ENCODE measurements around the gene NCAM2. TPM values are rescaled to one million over a fixed set of nuclear protein-coding genes. Genes with fewer than 3 reads are reported as not detected.

NCAM2 gene
- total RNA-seq, 2 experiments from 2014 or later, result not detected

- Mint-ChIP-seq H3K4me1 (ENCODE audit: low read depth) (no peaks in the 10 kb centered on the region), H3K27me3 (ENCODE audit: low read depth) (no peaks in the 10 kb centered on the region)
- ATAC-seq, result no peak
Observed at GRCh38 chr21:21332492-21332891, 334.3 kb downstream of the NCAM2 start.

GRCh38 chr21:21341041-21341440 lies 342.8 kb downstream of the NCAM2 start:
- no peak for ATAC-seq
- ChIA-PET CTCF (no interaction called here), POLR2A (no interaction called here)
- H3K27me3 Mint-ChIP-seq (ENCODE audit: low read depth), result no peaks in the 10 kb centered on the region
- DNase-seq, result no peak
- no peak overlapping the region for H3K27ac Mint-ChIP-seq
- peaks cover 9% of the 10 kb centered on the region for H3K9me3 Mint-ChIP-seq (ENCODE audit: insufficient read depth)
- H3K4me3 Mint-ChIP-seq, result no peak overlapping the region
- no peaks in the 10 kb centered on the region for H3K36me3 Mint-ChIP-seq (ENCODE audit: low read depth)
- H3K4me1 Mint-ChIP-seq (ENCODE audit: low read depth), result no peaks in the 10 kb centered on the region

More at GRCh38 chr21:21332492-21332891, 334.3 kb downstream of the NCAM2 start:
- ChIA-PET POLR2A (no interaction called here), CTCF (no interaction called here)
- no peaks in the 10 kb centered on the region for H3K9me3 Mint-ChIP-seq (ENCODE audit: insufficient read depth)
- no peaks in the 10 kb centered on the region for H3K36me3 Mint-ChIP-seq (ENCODE audit: low read depth)
- H3K27ac Mint-ChIP-seq, result no peak overlapping the region
- no peak for DNase-seq
- no peak overlapping the region for H3K4me3 Mint-ChIP-seq

GRCh38 chr21:21345296-21345695 lies 347.1 kb downstream of the NCAM2 start:
- CTCF ChIA-PET, result no interaction called here
- H3K4me3 Mint-ChIP-seq, result no peak overlapping the region
- H3K4me1 Mint-ChIP-seq (ENCODE audit: low read depth), result no peaks in the 10 kb centered on the region

GRCh38 chr21:21345872-21346271 lies 347.7 kb downstream of the NCAM2 start:
- Mint-ChIP-seq H3K9me3 (ENCODE audit: insufficient read depth) (peaks cover 14% of the 10 kb centered on the region), H3K4me1 (ENCODE audit: low read depth) (no peaks in the 10 kb centered on the region), H3K36me3 (ENCODE audit: low read depth) (no peaks in the 10 kb centered on the region), H3K27me3 (ENCODE audit: low read depth) (no peaks in the 10 kb centered on the region), H3K27ac (no peak overlapping the region), H3K4me3 (no peak overlapping the region)
- CTCF ChIA-PET, result no interaction called here
- POLR2A ChIA-PET, result no interaction called here
- ATAC-seq (no peak), DNase-seq (no peak)

More at GRCh38 chr21:21345296-21345695, 347.1 kb downstream of the NCAM2 start:
- H3K27ac Mint-ChIP-seq, result no peak overlapping the region
- no peaks in the 10 kb centered on the region for H3K36me3 Mint-ChIP-seq (ENCODE audit: low read depth)
- POLR2A ChIA-PET, result no interaction called here
- peaks cover 14% of the 10 kb centered on the region for H3K9me3 Mint-ChIP-seq (ENCODE audit: insufficient read depth)
- H3K27me3 Mint-ChIP-seq (ENCODE audit: low read depth), result no peaks in the 10 kb centered on the region
- ATAC-seq (no peak), DNase-seq (no peak)

- DNase-seq, result no peak
- H3K36me3 Mint-ChIP-seq (ENCODE audit: low read depth), result no peaks in the 10 kb centered on the region
- no peaks in the 10 kb centered on the region for H3K4me1 Mint-ChIP-seq (ENCODE audit: low read depth)
- no peak overlapping the region for H3K4me3 Mint-ChIP-seq
- ATAC-seq, result no peak
- no peak overlapping the region for H3K27ac Mint-ChIP-seq
- CTCF ChIA-PET, result no interaction called here
- no peaks in the 10 kb centered on the region for H3K9me3 Mint-ChIP-seq (ENCODE audit: insufficient read depth)
- H3K27me3 Mint-ChIP-seq (ENCODE audit: low read depth), result no peaks in the 10 kb centered on the region
- POLR2A ChIA-PET, result no interaction called here
Observed at GRCh38 chr21:21366277-21366676, 368.1 kb downstream of the NCAM2 start.

- H3K4me3 Mint-ChIP-seq, result no peak overlapping the region
- ChIA-PET POLR2A (no interaction called here), CTCF (no interaction called here)
- no peaks in the 10 kb centered on the region for H3K36me3 Mint-ChIP-seq (ENCODE audit: low read depth)
- no peaks in the 10 kb centered on the region for H3K9me3 Mint-ChIP-seq (ENCODE audit: insufficient read depth)
- H3K27ac Mint-ChIP-seq, result no peak overlapping the region
- DNase-seq, result no peak
- no peaks in the 10 kb centered on the region for H3K27me3 Mint-ChIP-seq (ENCODE audit: low read depth)
- no peaks in the 10 kb centered on the region for H3K4me1 Mint-ChIP-seq (ENCODE audit: low read depth)
- ATAC-seq, result no peak
Observed at GRCh38 chr21:21367583-21367982, 369.4 kb downstream of the NCAM2 start.

GRCh38 chr21:21373969-21374368 lies 375.8 kb downstream of the NCAM2 start:
- no peaks in the 10 kb centered on the region for H3K36me3 Mint-ChIP-seq (ENCODE audit: low read depth)
- CTCF ChIA-PET, result no interaction called here
- no peak overlapping the region for H3K4me3 Mint-ChIP-seq

GRCh38 chr21:21383126-21383525 lies 384.9 kb downstream of the NCAM2 start:
- H3K4me3 Mint-ChIP-seq, result no peak overlapping the region
- POLR2A ChIA-PET, result no interaction called here

More at GRCh38 chr21:21373969-21374368, 375.8 kb downstream of the NCAM2 start:
- no peak for DNase-seq
- Mint-ChIP-seq H3K9me3 (ENCODE audit: insufficient read depth) (no peaks in the 10 kb centered on the region), H3K27ac (no peak overlapping the region), H3K4me1 (ENCODE audit: low read depth) (no peaks in the 10 kb centered on the region), H3K27me3 (ENCODE audit: low read depth) (no peaks in the 10 kb centered on the region)
- no peak for ATAC-seq
- POLR2A ChIA-PET, result no interaction called here

GRCh38 chr21:21384977-21385376 lies 386.8 kb downstream of the NCAM2 start:
- ChIA-PET POLR2A (no interaction called here), CTCF (no interaction called here)
- H3K4me3 Mint-ChIP-seq, result no peak overlapping the region
- no peaks in the 10 kb centered on the region for H3K36me3 Mint-ChIP-seq (ENCODE audit: low read depth)
- H3K4me1 Mint-ChIP-seq (ENCODE audit: low read depth), result no peaks in the 10 kb centered on the region
- H3K27me3 Mint-ChIP-seq (ENCODE audit: low read depth), result no peaks in the 10 kb centered on the region
- H3K9me3 Mint-ChIP-seq (ENCODE audit: insufficient read depth), result no peaks in the 10 kb centered on the region
- no peak overlapping the region for H3K27ac Mint-ChIP-seq
- DNase-seq (no peak), ATAC-seq (no peak)

More at GRCh38 chr21:21383126-21383525, 384.9 kb downstream of the NCAM2 start:
- CTCF ChIA-PET, result no interaction called here
- Mint-ChIP-seq H3K9me3 (ENCODE audit: insufficient read depth) (no peaks in the 10 kb centered on the region), H3K27me3 (ENCODE audit: low read depth) (no peaks in the 10 kb centered on the region), H3K36me3 (ENCODE audit: low read depth) (no peaks in the 10 kb centered on the region), H3K4me1 (ENCODE audit: low read depth) (no peaks in the 10 kb centered on the region), H3K27ac (no peak overlapping the region)
- ATAC-seq (no peak), DNase-seq (no peak)

- no peak overlapping the region for H3K27ac Mint-ChIP-seq
- H3K4me3 Mint-ChIP-seq, result no peak overlapping the region
- no peaks in the 10 kb centered on the region for H3K36me3 Mint-ChIP-seq (ENCODE audit: low read depth)
- ATAC-seq (no peak), DNase-seq (no peak)
- no peaks in the 10 kb centered on the region for H3K4me1 Mint-ChIP-seq (ENCODE audit: low read depth)
- H3K27me3 Mint-ChIP-seq (ENCODE audit: low read depth), result no peaks in the 10 kb centered on the region
- CTCF ChIA-PET, result no interaction called here
- H3K9me3 Mint-ChIP-seq (ENCODE audit: insufficient read depth), result no peaks in the 10 kb centered on the region
- POLR2A ChIA-PET, result no interaction called here
Observed at GRCh38 chr21:21385404-21385803, 387.2 kb downstream of the NCAM2 start.

GRCh38 chr21:21387916-21388315 lies 389.7 kb downstream of the NCAM2 start:
- ChIA-PET POLR2A (no interaction called here), CTCF (no interaction called here)
- no peaks in the 10 kb centered on the region for H3K9me3 Mint-ChIP-seq (ENCODE audit: insufficient read depth)
- ATAC-seq (no peak), DNase-seq (no peak)
- no peaks in the 10 kb centered on the region for H3K36me3 Mint-ChIP-seq (ENCODE audit: low read depth)
- no peaks in the 10 kb centered on the region for H3K27me3 Mint-ChIP-seq (ENCODE audit: low read depth)
- H3K4me1 Mint-ChIP-seq (ENCODE audit: low read depth), result no peaks in the 10 kb centered on the region
- no peak overlapping the region for H3K27ac Mint-ChIP-seq
- H3K4me3 Mint-ChIP-seq, result no peak overlapping the region

- ChIA-PET POLR2A (no interaction called here), CTCF (no interaction called here)
- Mint-ChIP-seq H3K4me3 (no peak overlapping the region), H3K9me3 (ENCODE audit: insufficient read depth) (peaks cover 6% of the 10 kb centered on the region), H3K4me1 (ENCODE audit: low read depth) (no peaks in the 10 kb centered on the region), H3K36me3 (ENCODE audit: low read depth) (no peaks in the 10 kb centered on the region), H3K27me3 (ENCODE audit: low read depth) (no peaks in the 10 kb centered on the region), H3K27ac (no peak overlapping the region)
- no peak for DNase-seq
- no peak for ATAC-seq
Observed at GRCh38 chr21:21394064-21394463, 395.9 kb downstream of the NCAM2 start.

GRCh38 chr21:21396424-21396823 lies 398.2 kb downstream of the NCAM2 start:
- ChIA-PET CTCF (no interaction called here), POLR2A (no interaction called here)
- H3K4me3 Mint-ChIP-seq, result no peak overlapping the region
- no peaks in the 10 kb centered on the region for H3K27me3 Mint-ChIP-seq (ENCODE audit: low read depth)
- no peak overlapping the region for H3K27ac Mint-ChIP-seq
- peaks cover 6% of the 10 kb centered on the region for H3K9me3 Mint-ChIP-seq (ENCODE audit: insufficient read depth)
- H3K36me3 Mint-ChIP-seq (ENCODE audit: low read depth), result no peaks in the 10 kb centered on the region
- ATAC-seq, result no peak
- no peaks in the 10 kb centered on the region for H3K4me1 Mint-ChIP-seq (ENCODE audit: low read depth)
- DNase-seq, result no peak
